Measurements from ENCODE around the gene PLSCR4.
A peak's percentile ranks its signal among the peaks of the same experiment; 100 is the strongest.

Gene PLSCR4

DNA sequence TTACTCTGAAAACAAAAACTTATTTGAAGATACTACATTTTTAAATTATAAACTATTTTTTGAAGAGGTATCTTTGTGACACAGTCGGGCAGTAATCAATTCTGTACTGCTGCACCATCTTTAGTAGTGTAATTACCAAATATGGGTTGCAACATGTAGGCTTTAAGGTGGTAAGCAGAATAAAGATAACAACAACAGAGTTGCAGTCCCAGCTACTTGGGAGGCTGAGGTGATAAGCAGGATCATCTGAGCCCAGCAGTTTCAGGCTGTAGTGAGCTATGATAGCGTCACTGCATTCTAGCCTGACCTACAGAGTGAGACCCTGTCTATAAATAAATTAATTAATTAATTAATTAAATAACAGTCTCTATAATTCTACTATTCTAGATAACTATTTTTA is 95.9 kb downstream of the PLSCR4 start:
- Histone ChIP-seq H3K4me3 (ENCODE audit: low read depth, low read length) (no peak overlapping the region), H3K9me3 (ENCODE audit: control insufficient read depth, insufficient read depth, low read depth, low read length) (no peaks in the 10 kb centered on the region), H3K36me3 (ENCODE audit: control insufficient read depth in 2 of 2, insufficient read depth in 1 of 2, low read length in 2 of 2) (peaks cover 0 to 5% of the 10 kb centered on the region in 2 experiments; a peak in 2 of 3 replicates), H3K27ac (ENCODE audit: extremely low read depth, low read depth, low read length) (no peak overlapping the region), H3K4me1 (ENCODE audit: control insufficient read depth, insufficient read depth, low read length) (peaks cover 11% of the 10 kb centered on the region; the same call in 1 of the 2 replicates)
- no peak for TF ChIP-seq ZNF140 (tag by site-specific recombination; IDR thresholded peaks at IDR 0.05)
- peak; percentile 18; the same call in 1 of the 2 replicates for TF ChIP-seq GLIS1 (tag by site-specific recombination; IDR thresholded peaks at IDR 0.05)
- TF ChIP-seq OSR2 (tag by site-specific recombination; IDR thresholded peaks at IDR 0.05), result 0 out of 2 replicates have a peak, but pooled peaks have one; percentile 26
- TF ChIP-seq ZNF2 (tag by site-specific recombination; IDR thresholded peaks at IDR 0.05), result no peak
- CTCF ChIA-PET, result interaction anchor here (0.5 to 0.7 kb wide), 3 partner anchors 29 to 421 kb away, joined by 3 to 6 read pairs (median 3); no protein-coding TSS in a partner anchor
- POLR2A ChIA-PET, result interaction anchor here (0.7 kb wide), 1 partner anchor 91 kb away, joined by 4 read pairs; no protein-coding TSS in a partner anchor

DNA sequence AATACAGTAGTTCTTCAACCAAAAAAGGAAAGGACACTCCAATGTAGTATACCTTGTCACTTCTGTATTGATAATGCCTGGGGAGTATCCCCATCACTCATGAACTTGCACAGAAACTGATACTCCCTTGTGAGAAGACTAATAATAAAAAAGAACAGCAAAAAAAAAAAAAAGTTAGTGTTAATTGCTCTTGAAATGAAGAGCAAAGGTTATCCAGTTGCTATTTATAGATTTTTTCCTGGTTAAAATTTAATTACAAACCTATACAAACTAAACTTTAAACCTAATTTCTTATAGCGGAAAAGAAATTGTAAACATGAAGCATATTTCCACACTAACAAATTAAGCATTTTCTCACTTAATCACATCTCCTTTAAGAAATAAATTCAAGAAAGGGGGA is 96.6 kb downstream of the PLSCR4 start:
- CTCF ChIA-PET, result no interaction called here
- no peaks in the 10 kb centered on the region for H3K9me3 ChIP-seq (ENCODE audit: control insufficient read depth, insufficient read depth, low read depth, low read length)
- H3K36me3 ChIP-seq (ENCODE audit: control insufficient read depth in 2 of 2, insufficient read depth in 1 of 2, low read length in 2 of 2), result peaks cover 0 to 5% of the 10 kb centered on the region in 2 experiments; a peak in 2 of 3 replicates
- POLR2A ChIA-PET, result no interaction called here
- H3K4me3 ChIP-seq (ENCODE audit: low read depth, low read length), result no peak overlapping the region
- H3K27ac ChIP-seq (ENCODE audit: extremely low read depth, low read depth, low read length), result no peak overlapping the region
- TF ChIP-seq KLF9 (tag by site-specific recombination; IDR thresholded peaks at IDR 0.05; ENCODE audit: low read depth) (no peak), HOXC10 (CRISPR knock-in tag; IDR thresholded peaks at IDR 0.05) (no peak), ZNF202 (tag by site-specific recombination; IDR thresholded peaks at IDR 0.05; ENCODE audit: borderline replicate concordance) (no peak), ZBTB17 (tag by site-specific recombination; IDR thresholded peaks at IDR 0.05) (no peak), ZNF629 (tag by site-specific recombination; IDR thresholded peaks at IDR 0.05) (no peak), ZNF747 (tag by site-specific recombination; IDR thresholded peaks at IDR 0.05) (no peak), ZNF571 (tag by site-specific recombination; IDR thresholded peaks at IDR 0.05) (no peak), BCL11B (tag by site-specific recombination; IDR thresholded peaks at IDR 0.05; ENCODE audit: low read depth) (no peak), RBAK (tag by site-specific recombination; IDR thresholded peaks at IDR 0.05) (no peak), SETDB1 (IDR thresholded peaks at IDR 0.05; ENCODE audit: insufficient read length, low read length) (no peak), ZNF624 (tag by site-specific recombination; IDR thresholded peaks at IDR 0.05) (no peak), OSR2 (tag by site-specific recombination; IDR thresholded peaks at IDR 0.05) (no peak), ZXDB (tag by site-specific recombination; IDR thresholded peaks at IDR 0.05) (no peak), OVOL3 (tag by site-specific recombination; IDR thresholded peaks at IDR 0.05) (no peak), ZNF169 (tag by site-specific recombination; IDR thresholded peaks at IDR 0.05) (no peak), ZNF184 (tag by site-specific recombination; IDR thresholded peaks at IDR 0.05) (no peak)
- TF ChIP-seq, protein P1, sequence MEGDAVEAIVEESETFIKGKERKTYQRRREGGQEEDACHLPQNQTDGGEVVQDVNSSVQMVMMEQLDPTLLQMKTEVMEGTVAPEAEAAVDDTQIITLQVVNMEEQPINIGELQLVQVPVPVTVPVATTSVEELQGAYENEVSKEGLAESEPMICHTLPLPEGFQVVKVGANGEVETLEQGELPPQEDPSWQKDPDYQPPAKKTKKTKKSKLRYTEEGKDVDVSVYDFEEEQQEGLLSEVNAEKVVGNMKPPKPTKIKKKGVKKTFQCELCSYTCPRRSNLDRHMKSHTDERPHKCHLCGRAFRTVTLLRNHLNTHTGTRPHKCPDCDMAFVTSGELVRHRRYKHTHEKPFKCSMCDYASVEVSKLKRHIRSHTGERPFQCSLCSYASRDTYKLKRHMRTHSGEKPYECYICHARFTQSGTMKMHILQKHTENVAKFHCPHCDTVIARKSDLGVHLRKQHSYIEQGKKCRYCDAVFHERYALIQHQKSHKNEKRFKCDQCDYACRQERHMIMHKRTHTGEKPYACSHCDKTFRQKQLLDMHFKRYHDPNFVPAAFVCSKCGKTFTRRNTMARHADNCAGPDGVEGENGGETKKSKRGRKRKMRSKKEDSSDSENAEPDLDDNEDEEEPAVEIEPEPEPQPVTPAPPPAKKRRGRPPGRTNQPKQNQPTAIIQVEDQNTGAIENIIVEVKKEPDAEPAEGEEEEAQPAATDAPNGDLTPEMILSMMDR (tag by site-specific recombination; IDR thresholded peaks at IDR 0.05), result no peak
- TF ChIP-seq, protein P2, sequence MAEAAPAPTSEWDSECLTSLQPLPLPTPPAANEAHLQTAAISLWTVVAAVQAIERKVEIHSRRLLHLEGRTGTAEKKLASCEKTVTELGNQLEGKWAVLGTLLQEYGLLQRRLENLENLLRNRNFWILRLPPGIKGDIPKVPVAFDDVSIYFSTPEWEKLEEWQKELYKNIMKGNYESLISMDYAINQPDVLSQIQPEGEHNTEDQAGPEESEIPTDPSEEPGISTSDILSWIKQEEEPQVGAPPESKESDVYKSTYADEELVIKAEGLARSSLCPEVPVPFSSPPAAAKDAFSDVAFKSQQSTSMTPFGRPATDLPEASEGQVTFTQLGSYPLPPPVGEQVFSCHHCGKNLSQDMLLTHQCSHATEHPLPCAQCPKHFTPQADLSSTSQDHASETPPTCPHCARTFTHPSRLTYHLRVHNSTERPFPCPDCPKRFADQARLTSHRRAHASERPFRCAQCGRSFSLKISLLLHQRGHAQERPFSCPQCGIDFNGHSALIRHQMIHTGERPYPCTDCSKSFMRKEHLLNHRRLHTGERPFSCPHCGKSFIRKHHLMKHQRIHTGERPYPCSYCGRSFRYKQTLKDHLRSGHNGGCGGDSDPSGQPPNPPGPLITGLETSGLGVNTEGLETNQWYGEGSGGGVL (tag by site-specific recombination; IDR thresholded peaks at IDR 0.05), result no peak
- H3K4me1 ChIP-seq (ENCODE audit: control insufficient read depth, insufficient read depth, low read length), result peaks cover 14% of the 10 kb centered on the region; the same call in 1 of the 2 replicates

DNA sequence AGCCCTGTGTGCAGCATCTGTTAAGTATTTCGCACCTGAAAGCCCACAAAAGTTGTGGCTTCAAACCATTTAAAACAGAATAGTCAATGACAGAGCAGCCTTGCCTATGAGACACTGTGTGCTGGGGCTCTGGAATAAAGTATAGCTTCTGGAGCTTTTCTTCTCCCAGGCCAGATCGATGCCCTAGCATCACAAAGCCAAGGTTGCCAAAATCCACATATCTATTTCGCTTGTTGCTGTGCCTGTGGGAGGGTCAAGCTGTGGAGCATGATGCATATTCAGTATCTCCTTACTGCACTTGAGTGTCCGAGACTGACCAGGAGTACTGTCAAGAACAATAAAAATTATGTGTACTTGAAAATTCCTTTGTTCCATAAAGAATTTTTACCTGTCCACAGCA is 97.5 kb downstream of the PLSCR4 start:
- TF ChIP-seq ZNF16 (tag by site-specific recombination; IDR thresholded peaks at IDR 0.05; ENCODE audit: low read depth) (no peak), ZBTB20 (tag by site-specific recombination; IDR thresholded peaks at IDR 0.05) (no peak), ZBTB21 (tag by site-specific recombination; IDR thresholded peaks at IDR 0.05) (no peak), SCRT2 (tag by site-specific recombination; IDR thresholded peaks at IDR 0.05) (no peak), ZXDB (tag by site-specific recombination; IDR thresholded peaks at IDR 0.05) (no peak), ZNF404 (tag by site-specific recombination; IDR thresholded peaks at IDR 0.05) (no peak), OVOL3 (tag by site-specific recombination; IDR thresholded peaks at IDR 0.05) (no peak), ZFP41 (tag by site-specific recombination; IDR thresholded peaks at IDR 0.05; ENCODE audit: borderline replicate concordance) (no peak)
- TF ChIP-seq, protein P3, sequence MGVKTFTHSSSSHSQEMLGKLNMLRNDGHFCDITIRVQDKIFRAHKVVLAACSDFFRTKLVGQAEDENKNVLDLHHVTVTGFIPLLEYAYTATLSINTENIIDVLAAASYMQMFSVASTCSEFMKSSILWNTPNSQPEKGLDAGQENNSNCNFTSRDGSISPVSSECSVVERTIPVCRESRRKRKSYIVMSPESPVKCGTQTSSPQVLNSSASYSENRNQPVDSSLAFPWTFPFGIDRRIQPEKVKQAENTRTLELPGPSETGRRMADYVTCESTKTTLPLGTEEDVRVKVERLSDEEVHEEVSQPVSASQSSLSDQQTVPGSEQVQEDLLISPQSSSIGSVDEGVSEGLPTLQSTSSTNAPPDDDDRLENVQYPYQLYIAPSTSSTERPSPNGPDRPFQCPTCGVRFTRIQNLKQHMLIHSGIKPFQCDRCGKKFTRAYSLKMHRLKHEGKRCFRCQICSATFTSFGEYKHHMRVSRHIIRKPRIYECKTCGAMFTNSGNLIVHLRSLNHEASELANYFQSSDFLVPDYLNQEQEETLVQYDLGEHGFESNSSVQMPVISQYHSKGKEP (tag by site-specific recombination; IDR thresholded peaks at IDR 0.05), result no peak
- CTCF ChIA-PET, result no interaction called here
- no peak overlapping the region for H3K4me3 ChIP-seq (ENCODE audit: low read depth, low read length)
- POLR2A ChIA-PET, result no interaction called here
- no peaks in the 10 kb centered on the region for H3K9me3 ChIP-seq (ENCODE audit: control insufficient read depth, insufficient read depth, low read depth, low read length)
- H3K27ac ChIP-seq (ENCODE audit: extremely low read depth, low read depth, low read length), result no peak overlapping the region
- H3K36me3 ChIP-seq (ENCODE audit: control insufficient read depth in 2 of 2, insufficient read depth in 1 of 2, low read length in 2 of 2), result peaks cover 0 to 5% of the 10 kb centered on the region in 2 experiments; a peak in 2 of 3 replicates
- peaks cover 11% of the 10 kb centered on the region; the same call in 1 of the 2 replicates for H3K4me1 ChIP-seq (ENCODE audit: control insufficient read depth, insufficient read depth, low read length)
